ENCODE results near the gene LEMD1. TPM values are rescaled to one million over a fixed set of nuclear protein-coding genes. Genes with fewer than 3 reads are reported as not detected.

The LEMD1 gene
- total and polyA plus RNA-seq, 4 donors, result not detected

DNA sequence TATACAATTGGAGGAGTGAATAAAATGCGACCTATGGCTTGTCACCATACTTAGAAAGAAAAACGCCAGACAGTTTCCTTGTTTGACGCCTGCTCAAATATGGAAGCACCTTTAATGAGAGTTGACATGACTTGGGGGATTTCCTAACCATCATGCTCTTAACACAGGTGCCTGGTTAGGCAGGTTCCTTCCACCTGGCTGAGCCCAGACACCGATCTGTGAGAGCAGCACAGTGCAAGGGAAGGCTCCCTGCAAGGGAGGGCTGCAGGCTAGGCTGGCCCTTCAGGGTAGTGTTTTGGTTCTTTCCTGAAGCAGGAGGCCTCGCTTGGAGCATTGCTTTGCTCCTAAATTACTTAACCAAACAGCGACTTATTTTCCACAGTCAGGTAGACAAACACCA, 40.6 kb downstream of the LEMD1 start:
- H3K9me3 ChIP-seq (ENCODE audit: control insufficient read depth, low read length), result no peaks in the 10 kb centered on the region
- no peak overlapping the region for H3K4me3 ChIP-seq (ENCODE audit: low read length in 2 of 2)
- no peaks in the 10 kb centered on the region for H3K27me3 ChIP-seq (ENCODE audit: control insufficient read depth in 1 of 2, insufficient read depth in 2 of 2, low read length in 1 of 2)
- no peaks in the 10 kb centered on the region for H3K36me3 ChIP-seq (ENCODE audit: control insufficient read depth in 1 of 2, insufficient read depth in 2 of 2, low read length in 1 of 2)
- 93 to 95% methylated on average over 6 of the region's 6 CpGs for WGBS, 2 donors
- no peaks in the 10 kb centered on the region for H3K4me1 ChIP-seq (ENCODE audit: control insufficient read depth in 1 of 2, insufficient read depth in 2 of 2, low read length in 2 of 2)
- ATAC-seq (ENCODE audit: low FRiP score) (no peak), DNase-seq (no peak)
- intact Hi-C loops (cut with DNase I), result no loop called here
- H3K27ac ChIP-seq (ENCODE audit: low read depth in 1 of 2, low read length in 2 of 2), result no peak overlapping the region

DNA sequence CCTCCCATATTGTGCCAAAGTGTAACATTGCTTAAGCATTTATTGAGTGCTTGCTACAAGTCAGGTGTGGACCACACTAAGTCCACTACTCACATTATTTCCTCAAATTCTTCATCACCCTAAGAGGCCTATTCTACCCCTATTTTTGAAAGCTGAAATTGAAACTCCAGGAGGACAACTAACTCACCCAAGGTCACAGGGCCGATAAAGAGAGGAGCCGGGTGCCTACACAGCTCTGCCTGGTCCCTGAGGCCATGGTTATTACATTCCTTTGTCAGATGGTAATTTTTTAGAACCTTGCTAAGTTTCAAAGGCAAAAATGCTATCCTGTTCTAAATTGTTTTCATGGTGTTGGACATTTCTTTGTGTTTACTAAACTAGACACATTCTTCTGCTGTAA, 41.0 kb downstream of the LEMD1 start:
- H3K27ac ChIP-seq (ENCODE audit: low read depth in 1 of 2, low read length in 2 of 2), result no peak overlapping the region
- WGBS, 2 donors, result 72 to 76% methylated on average over 2 of the region's 2 CpGs
- intact Hi-C loops (cut with DNase I), result no loop called here
- no peak for ATAC-seq (ENCODE audit: low FRiP score)
- H3K4me3 ChIP-seq (ENCODE audit: low read length in 2 of 2), result no peak overlapping the region
- no peaks in the 10 kb centered on the region for H3K9me3 ChIP-seq (ENCODE audit: control insufficient read depth, low read length)
- H3K27me3 ChIP-seq (ENCODE audit: control insufficient read depth in 1 of 2, insufficient read depth in 2 of 2, low read length in 1 of 2), result no peaks in the 10 kb centered on the region
- H3K4me1 ChIP-seq (ENCODE audit: control insufficient read depth in 1 of 2, insufficient read depth in 2 of 2, low read length in 2 of 2), result no peaks in the 10 kb centered on the region
- DNase-seq, result no peak
- H3K36me3 ChIP-seq (ENCODE audit: control insufficient read depth in 1 of 2, insufficient read depth in 2 of 2, low read length in 1 of 2), result no peaks in the 10 kb centered on the region

DNA sequence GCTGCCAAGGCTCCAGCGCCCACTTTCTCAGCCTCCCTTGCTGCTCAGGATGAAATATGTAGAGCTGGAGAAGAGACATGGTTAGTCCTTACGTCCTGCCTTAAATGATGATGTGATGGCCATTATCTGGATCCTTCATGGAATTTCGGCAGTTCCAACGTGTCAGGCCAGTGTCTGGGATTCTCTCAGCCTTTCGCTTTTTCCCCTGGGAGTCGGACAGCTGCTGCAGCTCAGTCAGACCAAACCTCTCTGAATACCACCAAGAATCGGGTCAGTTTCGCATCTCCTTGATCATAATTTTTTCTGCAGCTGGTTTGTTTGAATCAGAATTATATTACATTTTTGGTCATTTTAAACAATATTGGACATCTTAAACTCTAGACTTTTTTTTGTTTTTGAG, 42.8 kb downstream of the LEMD1 start:
- 87 to 92% methylated on average over 8 of the region's 8 CpGs for WGBS, 2 donors
- no peak overlapping the region for H3K4me3 ChIP-seq (ENCODE audit: low read length in 2 of 2)
- no peaks in the 10 kb centered on the region for H3K36me3 ChIP-seq (ENCODE audit: control insufficient read depth in 1 of 2, insufficient read depth in 2 of 2, low read length in 1 of 2)
- intact Hi-C loops (cut with DNase I), result no loop called here
- ATAC-seq (ENCODE audit: low FRiP score), result no peak
- H3K9me3 ChIP-seq (ENCODE audit: control insufficient read depth, low read length), result no peaks in the 10 kb centered on the region
- H3K27ac ChIP-seq (ENCODE audit: low read depth in 1 of 2, low read length in 2 of 2), result no peak overlapping the region
- peaks cover 1 to 2% of the 10 kb centered on the region in 2 donors for H3K4me1 ChIP-seq (ENCODE audit: control insufficient read depth in 1 of 2, insufficient read depth in 2 of 2, low read length in 2 of 2)
- no peaks in the 10 kb centered on the region for H3K27me3 ChIP-seq (ENCODE audit: control insufficient read depth in 1 of 2, insufficient read depth in 2 of 2, low read length in 1 of 2)
- DNase-seq, result no peak

DNA sequence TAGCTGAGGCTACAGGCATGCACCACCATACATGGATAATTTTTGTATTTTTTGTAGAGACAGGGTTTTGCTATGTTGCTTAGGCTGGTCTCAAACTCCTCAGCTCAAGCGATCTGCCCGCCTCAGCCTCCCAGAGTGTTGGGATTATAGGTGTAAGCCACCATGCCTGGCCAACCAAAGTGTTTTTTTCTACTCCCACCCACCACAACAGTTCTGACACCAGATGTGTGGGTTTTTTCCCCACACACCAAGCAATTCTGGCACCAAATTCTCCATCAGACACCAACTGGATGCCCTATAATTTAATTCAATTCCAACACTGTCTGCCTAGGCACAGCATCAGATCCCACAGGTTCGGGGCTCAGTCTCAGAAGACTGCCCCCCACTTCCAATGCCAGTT, 44.5 kb downstream of the LEMD1 start:
- H3K36me3 ChIP-seq (ENCODE audit: control insufficient read depth in 1 of 2, insufficient read depth in 2 of 2, low read length in 1 of 2), result no peaks in the 10 kb centered on the region
- WGBS, 2 donors, result 96 to 100% methylated on average over 3 of the region's 3 CpGs
- intact Hi-C loops (cut with DNase I), result no loop called here
- no peak overlapping the region for H3K4me3 ChIP-seq (ENCODE audit: low read length in 2 of 2)
- ATAC-seq (ENCODE audit: low FRiP score) (no peak), DNase-seq (no peak)
- H3K4me1 ChIP-seq (ENCODE audit: control insufficient read depth in 1 of 2, insufficient read depth in 2 of 2, low read length in 2 of 2), result peaks cover 3 to 4% of the 10 kb centered on the region in 2 donors
- no peak overlapping the region for H3K27ac ChIP-seq (ENCODE audit: low read depth in 1 of 2, low read length in 2 of 2)
- H3K9me3 ChIP-seq (ENCODE audit: control insufficient read depth, low read length), result no peaks in the 10 kb centered on the region
- no peaks in the 10 kb centered on the region for H3K27me3 ChIP-seq (ENCODE audit: control insufficient read depth in 1 of 2, insufficient read depth in 2 of 2, low read length in 1 of 2)

DNA sequence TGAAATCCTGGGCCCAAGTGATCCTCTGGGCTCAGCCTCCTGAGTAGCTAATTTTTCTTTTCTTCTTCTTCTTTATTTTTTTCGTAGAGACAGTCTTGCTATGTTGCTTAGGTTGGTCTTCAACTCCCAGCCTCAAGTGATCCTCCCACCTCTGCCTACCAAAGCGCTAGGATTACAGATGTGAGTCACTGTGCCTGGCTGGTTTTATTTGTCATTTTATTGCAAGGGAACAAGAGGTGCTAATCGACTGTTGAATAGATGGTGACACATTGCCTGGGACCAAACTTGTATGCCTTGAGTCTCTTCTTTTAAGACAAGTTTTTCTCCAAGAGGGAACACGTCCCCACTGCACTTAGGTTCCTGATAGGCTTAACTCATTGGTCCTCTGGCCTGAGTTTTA, 45.1 kb downstream of the LEMD1 start:
- Histone ChIP-seq H3K9me3 (ENCODE audit: control insufficient read depth, low read length) (no peaks in the 10 kb centered on the region), H3K36me3 (ENCODE audit: control insufficient read depth in 1 of 2, insufficient read depth in 2 of 2, low read length in 1 of 2) (no peaks in the 10 kb centered on the region), H3K4me3 (ENCODE audit: low read length in 2 of 2) (no peak overlapping the region), H3K27ac (ENCODE audit: low read depth in 1 of 2, low read length in 2 of 2) (no peak overlapping the region), H3K4me1 (ENCODE audit: control insufficient read depth in 1 of 2, insufficient read depth in 2 of 2, low read length in 2 of 2) (peaks cover 3 to 4% of the 10 kb centered on the region in 2 donors), H3K27me3 (ENCODE audit: control insufficient read depth in 1 of 2, insufficient read depth in 2 of 2, low read length in 1 of 2) (no peaks in the 10 kb centered on the region)
- WGBS, 2 donors, result 68 to 76% methylated on average over 4 of the region's 4 CpGs
- ATAC-seq (ENCODE audit: low FRiP score), result no peak
- intact Hi-C loops (cut with DNase I), result no loop called here
- no peak for DNase-seq

DNA sequence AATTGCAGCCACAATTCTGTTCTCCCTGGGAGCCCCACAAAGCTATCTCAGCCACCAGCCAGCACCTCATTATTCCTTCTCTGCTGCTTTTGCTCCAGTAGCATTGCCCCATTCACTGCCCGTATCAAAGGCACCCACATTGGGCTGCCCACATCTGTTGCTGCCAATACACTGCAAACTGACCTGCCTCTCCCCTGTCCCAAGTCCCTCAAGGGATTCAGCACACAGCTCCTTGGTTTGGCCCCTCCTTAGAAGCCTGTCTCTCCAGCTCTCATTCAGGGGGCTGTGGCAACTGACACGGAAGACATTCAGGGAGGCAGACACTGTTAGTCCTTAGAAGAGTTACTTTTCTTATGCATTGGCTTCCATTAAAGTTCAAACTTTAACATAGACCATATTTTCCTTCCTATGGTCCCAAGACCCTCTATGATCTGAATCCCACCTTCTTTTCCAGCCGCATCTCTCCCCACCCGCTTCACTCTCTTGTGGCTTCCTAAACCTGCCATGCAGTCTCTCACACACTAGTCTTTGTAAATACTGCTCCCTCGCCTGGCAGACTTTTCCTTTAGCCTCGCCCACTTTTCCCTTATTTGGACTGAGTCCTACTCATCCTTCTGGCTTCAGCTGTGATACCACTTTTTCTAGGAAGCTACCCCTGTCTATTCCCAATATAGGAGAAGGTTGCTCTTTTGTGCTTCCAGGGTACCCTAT, 45.9 kb downstream of the LEMD1 start:
- peak; percentile 40 for ATAC-seq (ENCODE audit: low FRiP score)
- intact Hi-C loops (cut with DNase I), result no loop called here
- no peak overlapping the region for H3K4me3 ChIP-seq (ENCODE audit: low read length in 2 of 2)
- H3K9me3 ChIP-seq (ENCODE audit: control insufficient read depth, low read length), result no peaks in the 10 kb centered on the region
- 49 to 56% methylated on average over 6 of the region's 6 CpGs for WGBS, 2 donors
- no peaks in the 10 kb centered on the region for H3K36me3 ChIP-seq (ENCODE audit: control insufficient read depth in 1 of 2, insufficient read depth in 2 of 2, low read length in 1 of 2)
- H3K4me1 ChIP-seq (ENCODE audit: control insufficient read depth in 1 of 2, insufficient read depth in 2 of 2, low read length in 2 of 2), result peaks cover 3 to 4% of the 10 kb centered on the region in 2 donors
- no peaks in the 10 kb centered on the region for H3K27me3 ChIP-seq (ENCODE audit: control insufficient read depth in 1 of 2, insufficient read depth in 2 of 2, low read length in 1 of 2)
- no peak for DNase-seq
- H3K27ac ChIP-seq (ENCODE audit: low read depth in 1 of 2, low read length in 2 of 2), result no peak overlapping the region

DNA sequence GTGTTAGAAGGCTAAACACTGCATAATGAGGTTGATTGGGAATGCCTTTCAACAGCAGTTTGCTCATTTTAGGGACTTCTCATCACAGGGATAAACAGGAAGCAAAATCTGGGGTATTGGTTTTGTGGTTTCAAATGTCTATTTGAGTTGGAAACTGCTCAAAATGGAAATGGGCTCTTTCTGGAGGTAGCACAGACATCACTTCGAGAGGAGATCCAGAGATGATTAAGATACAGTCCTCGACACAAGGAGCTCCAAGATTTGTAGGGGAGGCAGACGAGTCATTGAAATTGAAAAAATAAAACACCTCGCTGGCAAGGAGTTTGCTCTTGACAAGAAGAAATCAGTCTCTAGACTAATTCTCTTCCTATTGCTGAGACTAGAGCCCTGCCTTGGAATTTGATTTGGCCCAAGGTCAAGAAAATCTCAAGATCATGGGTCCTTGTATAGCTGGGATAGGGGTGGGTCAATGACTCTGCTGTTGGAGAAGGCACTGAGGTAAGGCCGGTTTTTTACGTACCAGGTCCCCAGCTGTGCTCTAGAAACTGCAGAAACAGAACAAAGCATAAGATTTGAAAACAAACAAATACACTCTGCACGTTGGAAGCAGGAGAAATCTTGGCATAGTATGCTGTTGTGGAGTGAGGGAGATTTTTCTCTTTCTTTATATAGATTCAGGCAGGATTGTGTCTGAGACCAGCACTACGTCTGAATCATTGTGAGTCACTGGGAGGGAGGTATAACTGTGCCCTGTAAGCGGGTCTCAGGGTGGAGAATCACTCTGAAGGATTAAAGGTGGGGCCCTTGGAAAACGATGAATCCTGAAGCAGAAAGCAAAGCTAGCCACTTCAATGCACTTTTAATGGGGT, 47.4 kb downstream of the LEMD1 start:
- H3K9me3 ChIP-seq (ENCODE audit: control insufficient read depth, low read length), result no peaks in the 10 kb centered on the region
- peak overlapping the region; percentile 52 to 81 for H3K27ac ChIP-seq (ENCODE audit: low read depth in 1 of 2, low read length in 2 of 2)
- H3K4me3 ChIP-seq (ENCODE audit: low read length in 2 of 2), result no peak overlapping the region
- intact Hi-C loops (cut with DNase I), result no loop called here
- H3K36me3 ChIP-seq (ENCODE audit: control insufficient read depth in 1 of 2, insufficient read depth in 2 of 2, low read length in 1 of 2), result no peaks in the 10 kb centered on the region
- H3K27me3 ChIP-seq (ENCODE audit: control insufficient read depth in 1 of 2, insufficient read depth in 2 of 2, low read length in 1 of 2), result no peaks in the 10 kb centered on the region
- DNase-seq (no peak), ATAC-seq (ENCODE audit: low FRiP score) (no peak)
- WGBS, 2 donors, result 4 to 6% methylated on average over 10 of the region's 10 CpGs
- peaks cover 3 to 4% of the 10 kb centered on the region in 2 donors for H3K4me1 ChIP-seq (ENCODE audit: control insufficient read depth in 1 of 2, insufficient read depth in 2 of 2, low read length in 2 of 2)

DNA sequence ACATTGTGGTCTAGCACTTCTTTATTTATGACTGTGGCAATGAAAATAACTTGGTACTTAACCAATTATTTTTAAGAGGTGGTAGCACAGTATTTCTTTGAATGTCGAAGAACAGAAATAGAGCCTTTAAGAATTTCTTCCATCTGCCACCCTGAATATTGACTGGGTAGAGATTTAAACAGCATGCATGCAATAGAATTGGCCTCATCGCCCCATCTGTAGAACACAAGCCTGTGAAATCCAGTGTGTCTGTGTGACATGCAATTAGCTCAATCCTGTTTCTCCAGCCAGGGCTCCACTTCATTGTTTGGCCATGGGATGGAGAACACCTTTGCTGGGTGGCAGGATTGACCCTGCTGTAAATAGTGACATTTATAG, 48.1 kb downstream of the LEMD1 start:
- H3K27me3 ChIP-seq (ENCODE audit: control insufficient read depth in 1 of 2, insufficient read depth in 2 of 2, low read length in 1 of 2), result no peaks in the 10 kb centered on the region
- no peak overlapping the region for H3K4me3 ChIP-seq (ENCODE audit: low read length in 2 of 2)
- WGBS, 2 donors, result 24 to 26% methylated on average over 2 of the region's 2 CpGs
- H3K4me1 ChIP-seq (ENCODE audit: control insufficient read depth in 1 of 2, insufficient read depth in 2 of 2, low read length in 2 of 2), result peaks cover 3 to 4% of the 10 kb centered on the region in 2 donors
- DNase-seq (no peak), ATAC-seq (ENCODE audit: low FRiP score) (no peak)
- H3K9me3 ChIP-seq (ENCODE audit: control insufficient read depth, low read length), result no peaks in the 10 kb centered on the region
- peak overlapping the region; percentile 52 to 81 for H3K27ac ChIP-seq (ENCODE audit: low read depth in 1 of 2, low read length in 2 of 2)
- H3K36me3 ChIP-seq (ENCODE audit: control insufficient read depth in 1 of 2, insufficient read depth in 2 of 2, low read length in 1 of 2), result no peaks in the 10 kb centered on the region
- intact Hi-C loops (cut with DNase I), result no loop called here

Measured in aorta (tissue), 5 donors.